Testis (tissue), 2 donors: ENCODE results near the gene LZTFL1.

Experiments
- POLR2A ChIP-seq: fragments of 450-650 bp; IDR thresholded peaks from one replicate; pipeline ENCODE4 v1.6.1; 2017; ENCODE audit warnings: antibody characterized with exemption, mild to moderate bottlenecking, moderate library complexity
- TF ChIP-seq, protein P1 (sequence below), 3 experiments: fragments of 450-650 bp in 2 of 3; fragments of 200-600 bp in 1 of 3; sonication (generic) in 1 of 3; IDR thresholded peaks; one replicate each; pipeline ENCODE4 v1.5.1; 2016 to 2019; ENCODE audit warnings: antibody characterized with exemption in 3 of 3, mild to moderate bottlenecking in 2 of 3, moderate library complexity in 1 of 3

DNA sequence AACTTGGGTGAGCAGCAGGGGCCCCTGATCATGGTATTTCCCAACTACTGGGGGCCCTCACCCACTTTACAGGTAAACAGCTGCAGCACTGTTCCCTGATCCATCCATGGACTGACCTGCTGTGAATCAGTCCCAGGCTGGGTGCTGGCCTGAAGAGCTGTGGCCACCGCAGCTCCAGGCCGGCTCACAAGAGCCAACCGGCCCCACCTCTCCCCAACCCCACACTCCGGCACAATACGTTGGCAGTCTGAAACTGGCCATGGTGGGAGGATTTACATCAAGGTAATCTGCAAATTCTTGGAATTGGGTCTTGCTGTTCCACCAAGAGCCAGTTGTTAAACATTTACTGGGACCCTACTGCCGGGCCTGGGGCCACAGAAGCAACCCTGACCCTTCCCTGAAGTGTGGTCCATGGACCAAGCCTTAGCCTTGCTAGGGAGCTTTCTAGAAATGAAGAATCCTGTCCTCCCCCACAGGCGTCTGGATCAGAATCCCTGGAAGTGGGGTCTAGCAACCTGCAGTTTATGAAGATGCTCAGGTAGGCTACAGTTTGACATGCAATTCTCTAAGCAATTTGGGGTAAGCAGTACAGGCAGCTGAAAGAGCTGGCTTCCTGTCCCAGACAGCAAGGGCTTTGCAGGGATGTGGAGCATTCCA is 49.3 kb downstream of the LZTFL1 start:
- TF ChIP-seq POLR2A: no peak
- TF ChIP-seq, protein P1, sequence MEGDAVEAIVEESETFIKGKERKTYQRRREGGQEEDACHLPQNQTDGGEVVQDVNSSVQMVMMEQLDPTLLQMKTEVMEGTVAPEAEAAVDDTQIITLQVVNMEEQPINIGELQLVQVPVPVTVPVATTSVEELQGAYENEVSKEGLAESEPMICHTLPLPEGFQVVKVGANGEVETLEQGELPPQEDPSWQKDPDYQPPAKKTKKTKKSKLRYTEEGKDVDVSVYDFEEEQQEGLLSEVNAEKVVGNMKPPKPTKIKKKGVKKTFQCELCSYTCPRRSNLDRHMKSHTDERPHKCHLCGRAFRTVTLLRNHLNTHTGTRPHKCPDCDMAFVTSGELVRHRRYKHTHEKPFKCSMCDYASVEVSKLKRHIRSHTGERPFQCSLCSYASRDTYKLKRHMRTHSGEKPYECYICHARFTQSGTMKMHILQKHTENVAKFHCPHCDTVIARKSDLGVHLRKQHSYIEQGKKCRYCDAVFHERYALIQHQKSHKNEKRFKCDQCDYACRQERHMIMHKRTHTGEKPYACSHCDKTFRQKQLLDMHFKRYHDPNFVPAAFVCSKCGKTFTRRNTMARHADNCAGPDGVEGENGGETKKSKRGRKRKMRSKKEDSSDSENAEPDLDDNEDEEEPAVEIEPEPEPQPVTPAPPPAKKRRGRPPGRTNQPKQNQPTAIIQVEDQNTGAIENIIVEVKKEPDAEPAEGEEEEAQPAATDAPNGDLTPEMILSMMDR (IDR thresholded peaks at IDR 0.05): no peak
